Measurements from ENCODE around the gene PERP.

The PERP gene

GRCh38 chr6:138088326-138088762 is 18.9 kb downstream of the PERP start (continued):
- no peak for TF ChIP-seq ZBTB49 (tag by site-specific recombination; IDR thresholded peaks at IDR 0.05; ENCODE audit: low read depth)
- peak; percentile 88 for TF ChIP-seq IKZF3 (tag by site-specific recombination; IDR thresholded peaks at IDR 0.05)
- TF ChIP-seq ZNF548 (tag by site-specific recombination; IDR thresholded peaks at IDR 0.05): no peak
- no peak for TF ChIP-seq ZNF280D (tag by site-specific recombination; IDR thresholded peaks at IDR 0.05)
- TF ChIP-seq ZBTB6 (tag by site-specific recombination; IDR thresholded peaks at IDR 0.05): no peak
- TF ChIP-seq ZNF184 (tag by site-specific recombination; IDR thresholded peaks at IDR 0.05): peak; percentile 74; the same call in 1 of the 2 replicates
- no peak for TF ChIP-seq ZNF155 (tag by site-specific recombination; IDR thresholded peaks at IDR 0.05)
- no peak for TF ChIP-seq ZNF146 (tag by site-specific recombination; IDR thresholded peaks at IDR 0.05)
- TF ChIP-seq ZNF626 (tag by site-specific recombination; IDR thresholded peaks at IDR 0.05): no peak
- TF ChIP-seq TRIM28 (IDR thresholded peaks at IDR 0.05; ENCODE audit: borderline replicate concordance, low read length): peak; percentile 90; the same call in 1 of the 2 replicates
- TF ChIP-seq ZNF24 (tag by site-specific recombination; IDR thresholded peaks at IDR 0.05): peak; percentile 91
- no peak for TF ChIP-seq ZBTB48 (tag by site-specific recombination; IDR thresholded peaks at IDR 0.05)
- TF ChIP-seq ZNF18 (tag by site-specific recombination; IDR thresholded peaks at IDR 0.05): peak; percentile 30; the same call in 1 of the 2 replicates
- TF ChIP-seq ZNF280C (tag by site-specific recombination; IDR thresholded peaks at IDR 0.05): no peak
- no peak for TF ChIP-seq ZNF292 (tag by site-specific recombination; IDR thresholded peaks at IDR 0.05; ENCODE audit: borderline replicate concordance, low read depth)
- TF ChIP-seq ZNF426 (tag by site-specific recombination; IDR thresholded peaks at IDR 0.05): no peak
- TF ChIP-seq ZNF132 (tag by site-specific recombination; IDR thresholded peaks at IDR 0.05; ENCODE audit: borderline replicate concordance): 0 out of 2 replicates have a peak, but pooled peaks have one; percentile 49
- no peak for TF ChIP-seq ZNF830 (tag by site-specific recombination; IDR thresholded peaks at IDR 0.05; ENCODE audit: low read depth)
- 0 out of 2 replicates have a peak, but pooled peaks have one; percentile 42 for TF ChIP-seq ZNF558 (tag by site-specific recombination; IDR thresholded peaks at IDR 0.05)
- TF ChIP-seq ZNF596 (tag by site-specific recombination; IDR thresholded peaks at IDR 0.05): peak; percentile 52; the same call in 1 of the 2 replicates
- TF ChIP-seq ZNF10 (tag by site-specific recombination; IDR thresholded peaks at IDR 0.05): peak; percentile 70
- TF ChIP-seq ZNF311 (tag by site-specific recombination; IDR thresholded peaks at IDR 0.05; ENCODE audit: borderline replicate concordance): no peak
- TF ChIP-seq ZNF549 (tag by site-specific recombination; IDR thresholded peaks at IDR 0.05): no peak
- no peak for TF ChIP-seq ZBTB7A (tag by site-specific recombination; IDR thresholded peaks at IDR 0.05; ENCODE audit: low read depth)
- TF ChIP-seq ZNF791 (tag by site-specific recombination; IDR thresholded peaks at IDR 0.05): no peak
- TF ChIP-seq ZFP69B (tag by site-specific recombination; IDR thresholded peaks at IDR 0.05): peak; percentile 83
- no peak for TF ChIP-seq ZNF19 (tag by site-specific recombination; IDR thresholded peaks at IDR 0.05; ENCODE audit: low read depth)
- TF ChIP-seq BCL6B (tag by site-specific recombination; IDR thresholded peaks at IDR 0.05): peak; percentile 91
- TF ChIP-seq ZNF266 (tag by site-specific recombination; IDR thresholded peaks at IDR 0.05; ENCODE audit: low read depth): no peak

All from HEK293 (cell line).